PC-3 (cell line): Measurements from ENCODE around the gene PKLR. TPM values are rescaled to one million over a fixed set of nuclear protein-coding genes. Genes with fewer than 3 reads are reported as not detected.
A peak's percentile ranks its signal among the peaks of the same experiment; 100 is the strongest.

Source experiments
- ATAC-seq: fragments of 200-7000 bp; cut with Tn5 transposase; 2 replicates; pipeline ENCODE4 v1.9.1; 2020; ENCODE audit warnings: mild to moderate bottlenecking, moderate library complexity
- BruUV-seq: library from RNA; stranded (reverse); fragments of 400-500 nt; replicated peaks from 2 replicates; lab custom pipeline; 2021; lab: Mats Ljungman, UMichigan
- CTCF ChIA-PET: fragments of 300-600 bp; sonication (Branson Sonifier 250); formaldehyde crosslinking; loops from one replicate; lab custom pipeline; 2022; ENCODE audit warnings: antibody characterized with exemption; lab: Charles Lee
- POLR2A ChIA-PET: fragments of 300-600 bp; sonication (Branson Sonifier 250); formaldehyde crosslinking; loops from one replicate; lab custom pipeline; 2022; ENCODE audit warnings: antibody characterized with exemption; ENCODE audit not compliant: unreplicated experiment; lab: Charles Lee
- DNase-seq: peaks from one replicate; pipeline ENCODE4 v3.0.0-alpha.2; 2015
- H2AFZ ChIP-seq: fragments of 300-600 bp; sonication (generic); 2 replicates; pipeline ENCODE4 v1.6.0; 2016; ENCODE audit warnings: antibody characterized with exemption, low read length
- H3F3A ChIP-seq: fragments of 300-600 bp; sonication (generic); one replicate; pipeline ENCODE4 v1.6.0; 2017; ENCODE audit warnings: antibody characterized with exemption, low read length, control low read depth, mild to moderate bottlenecking; ENCODE audit not compliant: unreplicated experiment
- H3K27ac ChIP-seq: fragments of 300-600 bp; sonication (generic); 2 replicates; pipeline ENCODE4 v1.5.1; 2016; ENCODE audit warnings: mild to moderate bottlenecking, low read length
- H3K27me3 ChIP-seq: fragments of 300-600 bp; sonication (generic); 2 replicates; pipeline ENCODE4 v1.6.1; 2016; ENCODE audit warnings: low read length, mixed read lengths
- H3K36me3 ChIP-seq: fragments of 300-600 bp; sonication (generic); 2 replicates; pipeline ENCODE4 v1.6.1; 2016; ENCODE audit warnings: low read depth, mixed run types, low read length, mixed read lengths
- H3K4me1 ChIP-seq: fragments of 300-600 bp; sonication (generic); 2 replicates; pipeline ENCODE4 v1.5.1; 2016; ENCODE audit warnings: low read length; ENCODE audit not compliant: insufficient read depth
- H3K4me2 ChIP-seq: fragments of 300-600 bp; sonication (generic); 2 replicates; pipeline ENCODE4 v1.6.0; 2016; ENCODE audit warnings: low read length
- H3K4me3 ChIP-seq: fragments of 300-600 bp; sonication (generic); 2 replicates; pipeline ENCODE4 v1.5.1; 2016; ENCODE audit warnings: mild to moderate bottlenecking, low read length, mixed read lengths
- H3K79me2 ChIP-seq: fragments of 300-600 bp; sonication (generic); 2 replicates; pipeline ENCODE4 v1.6.1; 2017; ENCODE audit warnings: low read length, mixed read lengths
- H3K9ac ChIP-seq: fragments of 300-600 bp; sonication (generic); 2 replicates; pipeline ENCODE4 v1.6.0; 2016; ENCODE audit warnings: mild to moderate bottlenecking, low read length
- H3K9me2 ChIP-seq: fragments of 300-600 bp; sonication (generic); replicated peaks from 2 replicates; pipeline ENCODE4 v1.6.1; 2016; ENCODE audit warnings: mixed run types, low read length, mixed read lengths
- H3K9me3 ChIP-seq: fragments of 300-600 bp; sonication (generic); 2 replicates; pipeline ENCODE4 v1.6.1; 2016; ENCODE audit warnings: low read length, mixed read lengths
- H4K20me1 ChIP-seq: fragments of 300-600 bp; sonication (generic); 2 replicates; pipeline ENCODE4 v1.6.1; 2016; ENCODE audit warnings: low read length, mixed read lengths
- CTCF ChIP-seq: fragments of 300-600 bp; sonication (generic); conservative IDR thresholded peaks from 2 replicates; pipeline ENCODE4 v1.5.1; 2017; ENCODE audit warnings: antibody characterized with exemption, low read depth, mild to moderate bottlenecking, low read length
- EZH2 ChIP-seq: fragments of 300-600 bp; sonication (generic); IDR thresholded peaks from one replicate; pipeline ENCODE4 v1.6.1; 2017; ENCODE audit warnings: antibody characterized with exemption, mild to moderate bottlenecking, low read length; ENCODE audit not compliant: unreplicated experiment
- EZH2phosphoT487 ChIP-seq: fragments of 300-600 bp; sonication (generic); IDR thresholded peaks from 2 replicates; pipeline ENCODE4 v1.6.1; 2018; ENCODE audit warnings: mild to moderate bottlenecking, antibody characterized with exemption, low read length, borderline replicate concordance
- intact Hi-C: fragments of 100-400 bp; cut with micrococcal nuclease; formaldehyde crosslinking; loops from 2 replicates; pipeline ENCODE4 v1.9.0; 2023
- total RNA-seq: library from RNA; depleted of rRNA; stranded (reverse); fragments of >200 nt; gene quantifications from 2 replicates; pipeline ENCODE4 v1.2.3, GENCODE V29; 2014

PKLR gene
- total RNA-seq, 1 experiment from 2014 or later, result not detected

DNA sequence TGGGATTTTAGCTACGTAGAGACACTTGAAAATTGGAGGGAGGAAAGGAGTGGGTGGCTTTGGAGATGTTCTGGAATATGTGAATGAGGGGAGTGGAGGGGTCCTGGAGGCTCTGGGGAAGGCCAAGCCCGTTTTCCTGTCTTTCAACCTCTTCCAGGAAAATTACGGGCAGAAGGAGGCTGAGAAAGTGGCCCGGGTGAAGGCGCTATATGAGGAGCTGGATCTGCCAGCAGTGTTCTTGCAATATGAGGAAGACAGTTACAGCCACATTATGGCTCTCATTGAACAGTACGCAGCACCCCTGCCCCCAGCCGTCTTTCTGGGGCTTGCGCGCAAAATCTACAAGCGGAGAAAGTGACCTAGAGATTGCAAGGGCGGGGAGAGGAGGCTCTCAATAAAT is 19.0 kb upstream of the PKLR start:
- TF ChIP-seq EZH2phosphoT487, result no peak
- no peak for TF ChIP-seq CTCF
- no peak for TF ChIP-seq EZH2
- CTCF ChIA-PET, result no interaction called here

GRCh38 chr1:155319536-155319935 is 18.3 kb upstream of the PKLR start:
- ATAC-seq, result no peak
- H3K9me3 ChIP-seq, result no peaks in the 10 kb centered on the region
- H3K79me2 ChIP-seq, result peaks cover 2% of the 10 kb centered on the region
- H3K4me1 ChIP-seq, result peaks cover 11% of the 10 kb centered on the region
- H3K4me2 ChIP-seq, result no peak overlapping the region
- no peak for TF ChIP-seq EZH2
- no peak for TF ChIP-seq CTCF
- no peak for TF ChIP-seq EZH2phosphoT487
- H4K20me1 ChIP-seq, result no peaks in the 10 kb centered on the region
- no peaks in the 10 kb centered on the region for H3K9me2 ChIP-seq
- H3K36me3 ChIP-seq, result peaks cover 18% of the 10 kb centered on the region
- BruUV-seq, result TSS peak; percentile 2
- H2AFZ ChIP-seq, result no peak overlapping the region
- DNase-seq, result no peak
- H3K27ac ChIP-seq, result no peak overlapping the region
- ChIA-PET POLR2A (no interaction called here), CTCF (no interaction called here)
- intact Hi-C loops, result no loop called here
- no peaks in the 10 kb centered on the region for H3K27me3 ChIP-seq
- no peaks in the 10 kb centered on the region for H3F3A ChIP-seq
- H3K4me3 ChIP-seq, result no peak overlapping the region
- no peak overlapping the region for H3K9ac ChIP-seq

More for the DNA sequence above, 19.0 kb upstream of the PKLR start:
- Histone ChIP-seq H3K9ac (no peak overlapping the region), H3K9me3 (no peaks in the 10 kb centered on the region), H3K36me3 (peaks cover 13% of the 10 kb centered on the region), H3K4me3 (no peak overlapping the region), H4K20me1 (no peaks in the 10 kb centered on the region), H3K27me3 (no peaks in the 10 kb centered on the region), H3K79me2 (peaks cover 9% of the 10 kb centered on the region), H2AFZ (no peak overlapping the region), H3K27ac (no peak overlapping the region), H3K4me2 (no peak overlapping the region; the same call in 1 of the 2 replicates), H3F3A (no peaks in the 10 kb centered on the region), H3K4me1 (peaks cover 11% of the 10 kb centered on the region), H3K9me2 (no peaks in the 10 kb centered on the region)
- no peak for ATAC-seq
- POLR2A ChIA-PET, result interaction anchor here (0.6 kb wide), 1 partner anchor 43 kb away, joined by 3 read pairs; no protein-coding TSS in a partner anchor
- DNase-seq, result no peak
- intact Hi-C loops, result no loop called here
- no TSS peak for BruUV-seq

- ATAC-seq (no peak), DNase-seq (no peak)
- no peaks in the 10 kb centered on the region for H3K9me3 ChIP-seq
- intact Hi-C loops, result no loop called here
- ChIA-PET CTCF (interaction anchor here (0.8 kb wide), 1 partner anchor 67 kb away, joined by 3 read pairs; no protein-coding TSS in a partner anchor), POLR2A (interaction anchor here (0.6 kb wide), 1 partner anchor 188 kb away, joined by 3 read pairs; no protein-coding TSS in a partner anchor)
- H3K9me2 ChIP-seq, result no peaks in the 10 kb centered on the region
- H3K27me3 ChIP-seq, result no peaks in the 10 kb centered on the region
- H3K4me2 ChIP-seq, result no peak overlapping the region
- H4K20me1 ChIP-seq, result no peaks in the 10 kb centered on the region
- no peak for TF ChIP-seq EZH2
- TF ChIP-seq CTCF, result no peak
- TF ChIP-seq EZH2phosphoT487, result no peak
- H3K36me3 ChIP-seq, result peaks cover 24% of the 10 kb centered on the region
- H3K4me3 ChIP-seq, result no peak overlapping the region
- H3K79me2 ChIP-seq, result peaks cover 6% of the 10 kb centered on the region
- no peaks in the 10 kb centered on the region for H3F3A ChIP-seq
- no peak overlapping the region for H3K27ac ChIP-seq
- H2AFZ ChIP-seq, result no peak overlapping the region
- no peak overlapping the region for H3K9ac ChIP-seq
- H3K4me1 ChIP-seq, result peaks cover 11% of the 10 kb centered on the region
- BruUV-seq, result no TSS peak
These were observed 16.8 kb upstream of the PKLR start for GRCh38 chr1:155318082-155318481.
